Activated T-cell treated with anti-CD3 and anti-CD28 coated beads for 48 hours (primary cell): ENCODE measurements around the gene CTBP2.
"Not testable (repeated sequence)": the region's sequence is repeated elsewhere in the genome, so short reads cannot be mapped to it uniquely, and the experiment has no call there.

ENCODE experiments used
- DNase-seq: peaks from one replicate; pipeline ENCODE4 v3.0.0-alpha.2; 2020; ENCODE audit warnings: low read depth

The CTBP2 gene

GRCh38 chr10:124997306-124997705, 163.1 kb downstream of the CTBP2 start:
- no peak for DNase-seq

DNA sequence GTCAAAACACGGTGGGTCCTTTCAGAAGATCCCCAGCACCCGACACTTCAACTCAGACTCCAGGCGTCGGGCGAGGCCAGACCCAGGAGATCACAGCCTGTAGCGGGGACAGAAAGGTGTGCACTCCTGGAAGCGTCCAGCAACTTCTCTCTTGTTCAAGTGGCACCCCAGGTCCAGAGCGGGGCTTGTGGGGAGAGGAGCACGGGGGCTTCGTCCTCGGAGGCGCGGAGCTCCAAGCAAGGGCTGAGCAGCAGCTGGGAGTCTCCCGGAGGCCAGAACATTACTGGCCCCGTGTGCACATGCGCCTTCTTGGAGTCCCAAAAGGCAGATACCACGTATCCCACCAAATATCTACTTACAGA, 163.5 kb downstream of the CTBP2 start:
- no peak for DNase-seq

DNA sequence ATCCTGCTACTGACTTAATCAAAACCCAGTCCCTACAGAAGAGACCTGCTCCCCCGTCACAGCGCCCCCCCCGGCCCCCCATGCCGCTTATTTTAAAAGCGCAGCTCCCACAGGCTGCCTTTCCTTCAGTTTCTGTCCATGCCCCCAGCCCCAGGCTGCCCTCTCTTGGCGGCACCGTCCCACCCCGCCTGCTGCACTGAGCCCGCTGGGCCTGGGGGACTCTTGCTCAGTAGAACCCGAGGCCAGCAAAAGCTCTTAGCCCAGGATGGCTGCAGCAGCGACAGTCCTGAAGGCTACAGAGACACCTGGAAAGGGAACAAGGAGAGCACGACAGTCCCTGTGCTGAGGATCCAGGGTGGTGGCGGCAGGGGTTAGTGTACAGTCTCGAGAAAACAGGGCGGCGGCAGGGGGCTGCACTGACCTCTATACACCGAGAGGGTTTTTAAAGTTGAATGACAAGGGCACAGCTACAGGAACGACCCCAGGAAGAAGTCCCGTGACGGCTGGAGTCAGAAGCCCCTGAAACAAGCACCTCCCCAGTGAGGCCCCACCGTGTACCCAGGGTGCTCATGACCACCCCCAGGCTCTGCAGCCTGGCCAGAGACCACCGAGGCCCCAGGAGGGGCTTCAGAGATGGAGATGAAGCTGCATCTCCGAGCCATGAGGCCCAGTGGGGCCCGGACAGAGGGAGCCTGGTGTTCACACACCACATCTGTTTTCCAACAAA, 164.1 kb downstream of the CTBP2 start:
- no peak for DNase-seq

DNA sequence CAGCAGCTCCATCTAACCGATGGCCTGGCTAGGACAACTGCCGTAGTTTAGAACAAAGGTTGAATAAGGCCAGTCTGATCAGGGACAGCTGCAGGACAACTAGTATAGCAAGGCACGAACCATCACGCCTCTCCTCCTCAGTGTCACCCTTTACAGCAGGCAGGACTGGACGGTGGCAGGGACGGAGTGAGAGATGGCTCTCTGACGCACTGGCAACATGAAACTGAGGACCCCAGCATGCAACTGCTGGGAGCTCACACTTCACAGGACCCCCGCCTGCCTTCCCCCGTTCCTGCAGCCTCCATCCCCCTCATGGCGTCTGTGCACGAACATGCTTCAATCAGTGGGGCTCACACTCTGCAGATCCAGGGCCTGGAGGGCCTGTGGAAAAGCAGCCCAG, 164.8 kb downstream of the CTBP2 start:
- DNase-seq, result no peak

DNA sequence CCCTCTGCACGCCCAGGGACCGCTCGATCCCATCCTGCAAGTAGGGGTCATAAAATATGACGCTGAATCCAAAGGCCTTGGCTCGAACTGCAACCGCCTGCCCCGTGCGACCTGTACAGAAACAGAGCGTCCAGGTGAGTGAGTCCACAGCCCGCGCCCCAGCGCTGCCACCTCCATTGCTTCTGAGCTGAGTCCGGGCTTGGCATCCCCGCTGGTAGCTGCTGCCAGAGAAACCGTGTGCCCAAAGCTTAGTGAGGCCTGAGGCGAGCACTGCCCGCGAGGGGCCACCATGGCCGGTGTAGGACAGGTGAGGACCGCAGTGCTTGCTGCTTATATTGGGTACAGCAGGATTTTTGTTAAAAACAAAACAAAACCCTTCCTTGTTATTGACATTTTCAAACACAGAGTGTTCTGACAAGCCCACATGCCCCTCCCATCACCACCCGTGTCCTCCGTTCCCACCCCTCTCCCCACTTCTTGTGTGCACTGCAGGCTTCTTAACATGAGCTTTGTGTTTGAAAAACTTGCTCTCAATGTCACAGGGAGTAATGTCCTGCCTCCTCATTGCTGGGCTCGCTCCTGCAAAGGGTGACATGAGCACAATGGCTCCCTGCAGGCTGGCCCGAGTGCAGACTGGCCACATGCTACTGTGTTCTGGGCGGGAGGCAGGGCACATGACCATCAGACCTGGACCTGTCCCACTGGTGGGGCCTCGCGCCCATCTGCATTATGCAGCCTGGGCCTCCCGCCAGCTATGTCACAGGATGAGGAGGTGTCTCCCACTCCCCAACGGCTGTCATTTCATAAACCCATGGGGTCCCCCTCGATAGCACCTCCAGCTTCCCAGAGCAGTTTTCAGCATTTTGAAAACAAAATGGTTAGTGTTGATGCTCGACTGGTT, 165.5 kb downstream of the CTBP2 start:
- DNase-seq, result no peak

DNA sequence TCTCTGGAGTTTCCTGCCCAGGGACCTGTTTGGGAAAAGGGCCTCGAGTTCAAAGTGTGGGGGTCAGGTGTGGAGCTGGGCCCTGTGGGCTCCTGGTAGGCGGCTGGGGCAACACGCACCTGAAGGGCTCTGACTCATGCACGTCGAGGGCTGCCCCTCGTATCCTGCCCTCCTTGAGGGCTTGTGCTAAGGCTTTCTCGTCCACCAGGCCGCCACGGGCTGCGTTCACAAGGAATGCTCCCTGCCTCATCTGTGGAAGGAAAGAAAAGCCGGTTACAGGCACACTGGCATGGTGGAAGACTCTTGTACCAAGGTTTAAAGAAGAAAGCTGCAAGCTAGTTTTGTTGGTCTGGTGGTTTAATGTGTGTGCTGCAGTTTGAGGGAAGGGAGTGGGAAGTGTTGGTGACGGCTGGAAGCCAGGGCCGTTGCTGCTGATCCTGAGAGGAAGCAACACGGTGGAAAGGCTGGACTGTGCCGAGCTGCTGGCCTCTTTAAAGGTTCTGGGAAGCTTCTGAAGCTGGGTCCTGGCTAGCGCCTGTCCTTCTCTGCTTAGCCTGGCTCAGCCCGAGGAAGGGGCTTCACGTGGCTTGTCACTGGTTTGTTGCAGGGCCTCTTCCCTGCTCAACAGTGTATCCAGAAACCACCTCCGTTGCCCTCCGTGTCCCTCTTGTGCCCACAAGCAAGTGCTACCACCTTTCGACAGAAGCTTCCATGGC, 166.5 kb downstream of the CTBP2 start:
- DNase-seq, result no peak

- DNase-seq, result no peak
These were observed 167.0 kb downstream of the CTBP2 start for GRCh38 chr10:124993345-124993708.

DNA sequence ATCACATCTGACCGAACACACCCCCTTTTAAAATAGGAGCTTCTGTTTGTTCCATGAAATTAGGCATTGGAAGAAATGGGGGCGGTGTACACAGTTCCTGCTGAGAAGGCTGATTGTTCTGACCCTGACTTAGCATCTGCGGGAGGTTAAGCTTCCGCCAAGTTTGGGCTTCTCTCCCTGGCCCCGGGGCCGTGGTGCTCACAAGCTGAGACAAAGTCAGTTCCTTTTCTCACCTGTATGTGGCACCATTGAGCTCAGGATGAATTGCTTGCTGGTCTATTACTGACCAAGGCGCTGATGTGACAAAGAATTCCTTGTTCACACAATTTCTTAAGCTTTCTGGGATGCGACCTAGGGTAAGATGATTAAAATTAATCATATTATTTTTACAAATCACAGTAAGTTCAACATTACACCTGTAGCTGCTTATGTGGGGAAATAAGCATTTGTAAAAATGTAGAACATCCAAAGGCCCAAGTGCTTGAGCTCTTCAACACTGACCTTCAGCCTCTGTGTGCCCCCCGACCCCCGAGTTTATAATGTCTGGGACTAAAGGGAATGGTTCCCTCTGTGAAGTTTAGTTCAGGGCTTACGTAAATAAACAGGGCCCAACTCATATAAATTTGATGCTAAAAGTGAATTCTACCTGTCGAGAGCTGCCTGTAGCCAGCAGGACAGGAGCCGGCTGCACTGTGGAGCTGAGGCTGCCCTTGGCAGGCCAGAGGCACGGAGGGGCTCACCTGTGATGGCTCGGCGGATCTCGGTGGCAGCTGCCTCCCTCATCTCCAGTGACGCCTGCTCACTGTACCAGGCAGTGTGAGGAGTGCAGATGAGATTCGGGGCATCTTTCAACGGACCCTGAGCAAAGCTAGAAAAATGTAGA, 167.7 kb downstream of the CTBP2 start:
- DNase-seq, result no peak

DNA sequence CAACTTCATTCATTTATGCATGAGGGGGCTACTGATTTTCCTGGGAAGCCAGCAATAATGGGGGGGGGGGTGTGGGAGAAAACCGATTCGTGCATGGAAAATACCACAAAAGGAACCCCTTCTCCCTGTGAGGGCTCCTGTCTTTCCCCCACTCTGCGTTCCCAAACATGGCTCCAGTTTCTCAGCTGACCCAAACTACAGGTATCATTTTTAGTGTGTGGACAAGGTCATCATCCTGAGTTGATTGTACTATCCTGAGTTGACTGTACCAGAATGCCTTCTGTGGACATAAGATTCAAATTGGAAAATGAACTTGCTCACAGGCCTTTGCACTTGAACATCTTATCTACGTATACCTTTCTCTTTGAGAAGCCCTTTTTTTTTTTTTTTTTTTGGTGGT, 168.5 kb downstream of the CTBP2 start:
- no peak for DNase-seq

DNA sequence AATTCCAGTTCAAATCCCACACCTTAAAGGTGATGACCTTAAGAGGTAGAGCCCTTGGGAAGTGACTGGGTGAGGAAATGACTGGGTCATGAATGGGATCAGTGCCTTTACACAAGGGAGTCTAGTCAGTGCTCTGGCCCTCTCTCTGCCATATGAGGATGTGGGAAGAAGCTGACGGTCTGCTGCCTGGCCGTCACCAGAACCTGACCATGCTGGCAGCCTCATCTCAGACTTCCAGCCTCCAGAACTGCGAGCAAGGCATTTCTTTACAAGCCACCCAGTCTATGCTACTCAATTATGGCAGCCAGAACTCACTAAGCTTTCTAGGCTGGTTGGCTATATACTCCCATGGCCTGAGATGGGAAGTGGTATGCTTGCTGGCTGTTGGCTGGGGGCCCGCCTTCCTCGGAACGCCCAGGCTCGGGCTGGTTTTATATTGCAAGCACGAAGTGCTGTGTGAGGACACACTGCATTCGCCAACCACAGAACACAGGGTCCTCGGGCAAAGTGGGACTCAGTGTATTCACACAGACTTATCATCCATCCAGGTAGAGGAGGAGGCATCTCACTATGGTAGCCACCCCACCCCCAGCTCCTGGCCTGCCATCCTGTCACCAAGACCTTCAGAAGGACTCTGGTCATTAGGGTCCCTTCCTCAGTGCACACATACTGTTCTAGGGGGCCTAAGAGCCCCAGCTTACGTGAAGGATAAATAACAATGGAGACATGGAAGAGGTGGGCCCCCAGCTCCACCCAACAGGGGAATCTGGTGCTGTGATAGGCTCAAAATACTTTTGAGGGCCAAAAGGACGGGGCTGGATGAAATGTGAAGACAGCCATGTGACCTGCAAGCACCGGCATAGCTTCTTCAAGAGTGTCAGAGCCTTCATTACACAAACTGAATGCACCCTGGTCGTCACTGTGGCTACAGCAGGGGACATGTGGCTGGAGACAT, 169.4 kb downstream of the CTBP2 start:
- DNase-seq, result no peak

DNA sequence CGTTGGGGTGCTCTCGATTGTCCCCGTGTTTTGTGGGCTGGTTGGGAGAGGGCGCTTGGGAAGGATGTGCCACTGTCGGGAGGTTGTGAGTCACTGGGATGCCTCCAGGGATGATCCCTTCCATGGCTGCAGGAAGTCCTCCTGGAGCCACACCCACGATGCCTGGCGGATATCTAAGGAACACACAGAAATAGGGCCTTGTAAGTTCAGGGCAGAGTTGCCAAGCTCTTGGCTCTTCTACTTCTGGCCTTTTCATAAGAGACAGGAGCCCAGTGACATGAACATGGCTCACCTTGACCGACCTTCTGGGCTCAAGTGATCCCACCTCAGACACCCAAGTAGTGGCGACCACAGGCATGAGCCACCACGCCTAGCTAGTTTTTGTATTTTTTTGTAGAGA, 170.8 kb downstream of the CTBP2 start:
- DNase-seq, result no peak

GRCh38 chr10:124988753-124989152, 171.6 kb downstream of the CTBP2 start:
- not testable (repeated sequence) for DNase-seq

DNA sequence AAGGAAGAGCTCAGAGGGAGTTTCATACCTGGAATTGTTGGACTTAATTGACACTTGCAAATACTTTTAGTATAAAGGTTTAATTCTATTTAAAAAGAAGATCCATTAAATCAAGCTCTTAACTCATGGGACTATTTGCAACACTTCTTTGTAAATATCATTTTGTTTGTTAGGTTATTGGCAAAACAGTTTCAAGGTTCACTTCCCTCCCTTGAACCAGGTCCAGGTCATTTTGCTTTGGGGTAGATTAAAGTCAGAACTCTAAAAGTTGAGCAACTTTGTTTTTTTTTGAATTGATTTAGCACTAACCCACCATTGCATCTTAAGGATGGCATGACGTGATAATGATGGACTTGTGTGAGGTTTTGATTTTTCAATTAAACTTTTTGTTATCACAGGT, 172.6 kb downstream of the CTBP2 start:
- DNase-seq, result no peak

DNA sequence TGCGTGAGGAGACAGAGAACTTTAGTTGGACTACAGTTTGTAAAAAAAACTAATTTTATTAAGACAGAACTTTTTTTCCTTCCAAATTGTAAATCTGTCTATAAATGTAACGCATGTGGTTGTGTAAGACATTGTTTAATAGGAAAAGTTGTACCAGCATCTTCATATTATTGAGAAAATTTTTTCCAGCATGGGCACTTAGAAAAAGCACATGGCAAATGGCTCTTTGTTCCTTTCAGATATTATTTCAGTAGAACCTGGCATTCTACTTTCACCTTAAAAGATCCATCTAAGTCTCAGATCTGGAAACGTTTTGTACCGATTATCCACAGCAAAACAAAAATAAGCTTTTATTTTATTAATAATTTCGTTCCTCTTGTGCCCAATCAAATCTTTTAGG, 175.2 kb downstream of the CTBP2 start:
- DNase-seq, result no peak

DNA sequence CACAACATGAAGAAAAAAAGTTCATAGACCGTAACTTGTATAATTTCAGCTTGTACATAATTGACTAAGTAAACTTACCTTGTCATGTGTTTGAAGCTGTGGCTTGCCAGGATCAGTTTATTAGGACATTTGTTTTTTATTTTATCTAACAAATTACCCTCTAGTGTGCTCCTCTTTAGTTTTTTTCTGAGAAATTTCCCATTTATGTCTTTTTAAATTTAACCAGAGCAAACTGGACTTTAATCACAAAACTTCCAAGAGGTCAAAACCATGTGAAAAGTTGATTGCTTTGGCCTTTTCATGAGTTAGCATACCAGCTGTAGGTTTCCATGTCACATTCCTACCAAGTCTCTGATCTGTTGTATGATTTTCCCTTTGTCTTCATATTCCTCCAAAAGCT, 176.0 kb downstream of the CTBP2 start:
- DNase-seq, result no peak

DNA sequence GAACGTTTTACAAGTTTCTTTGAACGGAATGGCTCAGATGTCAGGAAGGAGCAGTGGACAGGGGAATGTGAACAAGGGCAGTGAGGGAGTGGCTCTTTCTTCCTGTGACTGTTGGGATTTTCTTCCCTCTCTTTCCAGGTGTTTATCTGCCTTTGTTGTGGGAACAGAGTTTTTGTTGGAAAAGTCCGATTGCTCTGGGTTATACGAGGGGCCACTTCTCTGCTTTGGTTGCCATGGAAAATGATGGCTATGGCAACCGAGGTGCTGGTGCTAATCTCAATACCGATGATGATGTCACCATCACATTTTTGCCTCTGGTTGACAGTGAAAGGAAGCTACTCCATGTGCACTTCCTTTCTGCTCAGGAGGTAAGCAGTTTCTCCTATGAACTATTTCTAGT, 177.0 kb downstream of the CTBP2 start:
- no peak for DNase-seq

DNA sequence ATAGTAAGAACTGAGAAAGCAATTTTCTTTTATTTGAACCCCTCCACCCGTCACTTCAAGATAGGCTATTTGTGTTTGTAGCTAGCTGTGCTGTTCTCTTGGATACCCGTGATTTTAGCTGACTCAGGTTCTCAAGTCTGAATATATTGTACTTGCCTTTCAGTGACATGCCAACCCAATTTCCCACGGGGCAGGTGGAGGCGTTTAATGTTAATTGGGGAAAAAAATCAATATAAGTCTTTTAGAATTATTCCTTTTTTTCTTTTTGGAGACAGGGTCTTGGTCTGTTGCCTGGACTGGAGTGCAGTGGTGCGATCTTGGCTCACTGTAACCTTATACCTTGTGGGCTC, 182.0 kb downstream of the CTBP2 start:
- DNase-seq, result no peak

DNA sequence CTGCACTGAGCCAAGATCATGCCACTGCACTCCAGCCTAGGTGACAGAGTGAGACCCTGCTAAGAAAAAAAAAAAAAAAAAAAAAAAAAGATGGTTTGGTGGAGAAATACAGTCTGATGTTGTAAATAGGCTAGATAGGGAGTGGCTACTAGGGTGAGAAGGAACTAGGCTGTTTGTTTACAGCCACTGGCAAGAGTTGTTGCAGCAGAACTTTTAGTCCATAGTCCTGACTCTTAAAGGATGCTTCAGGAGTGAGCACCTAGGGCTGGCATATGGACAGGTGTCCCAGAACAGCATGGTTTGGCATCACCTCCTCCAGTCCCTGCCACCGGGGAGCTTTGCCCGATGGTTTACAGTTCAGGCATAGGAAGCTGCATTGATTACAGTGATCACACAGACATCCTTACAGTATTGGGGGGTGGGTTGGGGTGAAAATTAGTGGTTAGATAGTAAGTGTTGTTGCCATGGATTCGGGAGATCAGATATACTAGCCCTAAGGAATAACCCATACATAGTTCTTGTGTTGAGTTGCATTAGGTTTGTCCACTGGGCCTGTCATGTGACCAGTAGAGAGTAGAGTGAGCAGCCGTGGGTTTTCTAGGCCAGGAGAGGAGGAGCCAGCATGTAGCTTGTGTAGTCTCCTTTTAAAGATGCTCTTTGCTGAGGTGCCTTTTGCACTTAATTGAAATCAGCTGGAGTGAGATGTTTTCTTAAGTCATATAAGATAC, 182.6 kb downstream of the CTBP2 start:
- DNase-seq, result no peak

DNA sequence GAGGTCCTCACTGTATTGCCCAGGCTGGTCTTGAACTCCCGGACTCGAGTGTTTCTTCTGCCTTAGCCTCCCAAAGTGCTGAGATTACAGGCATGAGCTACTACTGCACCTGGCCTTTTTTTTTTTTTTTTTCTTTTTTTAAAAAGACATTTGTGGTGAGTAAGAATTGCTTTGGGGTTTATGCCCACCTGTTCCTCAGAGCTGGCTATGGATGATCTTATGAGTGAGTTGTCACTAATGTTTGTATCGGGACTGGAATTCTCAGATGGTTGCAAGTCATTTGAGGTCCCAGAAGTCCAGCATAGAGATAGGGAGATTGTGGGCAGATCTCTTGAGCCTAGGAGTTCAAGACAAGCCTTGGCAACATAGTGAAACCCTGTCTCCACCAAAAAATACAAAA, 183.2 kb downstream of the CTBP2 start:
- no peak for DNase-seq

GRCh38 chr10:124975977-124976514, 184.3 kb downstream of the CTBP2 start:
- no peak for DNase-seq
